Measurements from ENCODE around the gene ATAD3B.
"Not testable (repeated sequence)": the region's sequence is repeated elsewhere in the genome, so short reads cannot be mapped to it uniquely, and the experiment has no call there.

ATAD3B gene

DNA sequence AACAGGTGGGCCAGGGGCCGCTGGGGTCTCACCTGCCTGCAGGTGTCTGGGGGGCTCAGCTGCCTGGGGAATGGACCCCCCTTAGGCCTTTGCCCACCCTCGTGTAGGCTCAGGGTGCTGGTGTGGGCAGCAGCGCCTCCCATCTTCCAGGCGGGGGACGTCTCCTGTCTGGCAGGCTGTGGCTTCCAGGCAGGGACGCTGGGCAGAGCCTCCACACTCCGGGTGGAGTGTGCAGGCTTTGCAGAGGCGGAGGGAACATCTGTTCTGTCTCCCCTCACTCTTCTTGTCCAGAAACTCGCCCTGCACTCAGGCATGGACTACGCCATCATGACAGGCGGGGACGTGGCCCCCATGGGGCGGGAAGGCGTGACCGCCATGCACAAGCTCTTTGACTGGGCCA lies 15.6 kb upstream of the ATAD3B start:
- H3K9me3 ChIP-seq (ENCODE audit: control insufficient read depth in 1 of 2, low read length in 2 of 2); H3K4me1 ChIP-seq (ENCODE audit: control insufficient read depth in 1 of 2, insufficient read depth in 2 of 2, low read length in 2 of 2); H3K36me3 ChIP-seq (ENCODE audit: control insufficient read depth in 1 of 2, insufficient read depth in 2 of 2, low read length in 2 of 2); H3K27ac ChIP-seq (ENCODE audit: low read length); H3K4me3 ChIP-seq (ENCODE audit: low read depth in 1 of 2, low read length in 2 of 2); H3K27me3 ChIP-seq (ENCODE audit: low read depth, low read length): not testable (repeated sequence)

DNA sequence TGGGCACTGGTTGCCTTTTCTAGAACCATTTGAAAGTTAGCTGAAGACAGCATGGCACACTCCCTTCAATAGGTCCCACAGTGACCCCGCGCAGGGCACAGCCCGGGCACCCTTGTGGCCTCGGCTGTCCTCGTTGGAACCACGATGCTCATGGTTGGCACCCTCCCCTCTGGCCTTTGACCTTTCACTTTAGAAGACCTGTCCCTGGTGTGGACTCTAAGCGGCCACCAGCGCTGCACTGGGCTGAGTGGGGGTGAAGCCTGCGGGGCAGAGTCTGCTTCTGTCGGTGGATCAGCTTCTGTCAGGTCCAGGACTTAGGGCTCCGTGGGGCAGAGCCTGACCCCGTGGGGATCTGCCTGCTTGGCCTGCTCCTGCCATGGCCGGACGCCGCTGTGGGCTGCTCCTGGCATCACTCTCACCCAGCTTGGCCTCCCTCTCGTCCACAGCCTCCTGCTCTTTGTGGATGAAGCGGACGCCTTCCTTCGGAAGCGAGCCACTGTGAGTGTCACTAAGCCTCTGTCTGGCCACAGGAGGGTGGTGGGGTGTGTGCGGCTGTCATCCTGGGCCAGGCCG lies 14.8 kb upstream of the ATAD3B start:
- H3K36me3 ChIP-seq (ENCODE audit: control insufficient read depth in 1 of 2, insufficient read depth in 2 of 2, low read length in 2 of 2); H3K4me3 ChIP-seq (ENCODE audit: low read depth in 1 of 2, low read length in 2 of 2); H3K27me3 ChIP-seq (ENCODE audit: low read depth, low read length); H3K27ac ChIP-seq (ENCODE audit: low read length); H3K4me1 ChIP-seq (ENCODE audit: control insufficient read depth in 1 of 2, insufficient read depth in 2 of 2, low read length in 2 of 2); H3K9me3 ChIP-seq (ENCODE audit: control insufficient read depth in 1 of 2, low read length in 2 of 2): not testable (repeated sequence)

DNA sequence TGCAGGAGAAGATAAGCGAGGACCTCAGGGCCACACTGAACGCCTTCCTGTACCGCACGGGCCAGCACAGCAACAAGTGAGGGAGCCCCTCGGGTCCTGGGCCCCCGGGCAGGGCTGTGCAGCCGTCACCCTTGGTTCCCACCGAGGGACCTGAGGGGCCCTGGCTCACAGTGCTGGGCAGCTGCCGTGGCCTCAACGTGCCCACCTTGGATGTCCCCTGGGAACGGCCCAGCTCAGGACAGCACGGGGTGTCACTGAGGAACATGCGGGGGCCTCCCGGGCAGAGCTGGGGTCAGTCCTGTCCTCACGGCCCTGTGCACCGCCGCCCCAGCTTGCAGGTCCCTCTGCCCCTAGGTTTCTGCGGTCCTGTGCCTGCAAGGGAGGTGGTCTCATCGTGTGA lies 12.4 kb upstream of the ATAD3B start:
- not testable (repeated sequence) for H3K9me3 ChIP-seq (ENCODE audit: control insufficient read depth in 1 of 2, low read length in 2 of 2); H3K27ac ChIP-seq (ENCODE audit: low read length); H3K4me1 ChIP-seq (ENCODE audit: control insufficient read depth in 1 of 2, insufficient read depth in 2 of 2, low read length in 2 of 2); H3K4me3 ChIP-seq (ENCODE audit: low read depth in 1 of 2, low read length in 2 of 2); H3K36me3 ChIP-seq (ENCODE audit: control insufficient read depth in 1 of 2, insufficient read depth in 2 of 2, low read length in 2 of 2); H3K27me3 ChIP-seq (ENCODE audit: low read depth, low read length)

GRCh38 chr1:1459711-1460110 lies 11.9 kb upstream of the ATAD3B start:
- H3K9me3 ChIP-seq (ENCODE audit: control insufficient read depth in 1 of 2, low read length in 2 of 2); H3K4me1 ChIP-seq (ENCODE audit: control insufficient read depth in 1 of 2, insufficient read depth in 2 of 2, low read length in 2 of 2); H3K4me3 ChIP-seq (ENCODE audit: low read depth in 1 of 2, low read length in 2 of 2); H3K27me3 ChIP-seq (ENCODE audit: low read depth, low read length); H3K36me3 ChIP-seq (ENCODE audit: control insufficient read depth in 1 of 2, insufficient read depth in 2 of 2, low read length in 2 of 2); H3K27ac ChIP-seq (ENCODE audit: low read length): not testable (repeated sequence)

- Histone ChIP-seq H3K27me3 (ENCODE audit: low read depth, low read length) (no peaks in the 10 kb centered on the region), H3K4me3 (ENCODE audit: low read depth in 1 of 2, low read length in 2 of 2) (no peak overlapping the region), H3K36me3 (ENCODE audit: control insufficient read depth in 1 of 2, insufficient read depth in 2 of 2, low read length in 2 of 2) (no peaks in the 10 kb centered on the region), H3K27ac (ENCODE audit: low read length) (no peak overlapping the region), H3K9me3 (ENCODE audit: control insufficient read depth in 1 of 2, low read length in 2 of 2) (no peaks in the 10 kb centered on the region), H3K4me1 (ENCODE audit: control insufficient read depth in 1 of 2, insufficient read depth in 2 of 2, low read length in 2 of 2) (no peaks in the 10 kb centered on the region)
Measured at GRCh38 chr1:1460540-1461130, 10.9 kb upstream of the ATAD3B start.

GRCh38 chr1:1461721-1462317 lies 9.7 kb upstream of the ATAD3B start:
- H3K36me3 ChIP-seq (ENCODE audit: control insufficient read depth in 1 of 2, insufficient read depth in 2 of 2, low read length in 2 of 2), result no peaks in the 10 kb centered on the region
- H3K27me3 ChIP-seq (ENCODE audit: low read depth, low read length), result no peaks in the 10 kb centered on the region
- no peaks in the 10 kb centered on the region for H3K4me1 ChIP-seq (ENCODE audit: control insufficient read depth in 1 of 2, insufficient read depth in 2 of 2, low read length in 2 of 2)
- H3K27ac ChIP-seq (ENCODE audit: low read length), result no peak overlapping the region
- H3K4me3 ChIP-seq (ENCODE audit: low read depth in 1 of 2, low read length in 2 of 2), result no peak overlapping the region
- H3K9me3 ChIP-seq (ENCODE audit: control insufficient read depth in 1 of 2, low read length in 2 of 2), result no peaks in the 10 kb centered on the region

DNA sequence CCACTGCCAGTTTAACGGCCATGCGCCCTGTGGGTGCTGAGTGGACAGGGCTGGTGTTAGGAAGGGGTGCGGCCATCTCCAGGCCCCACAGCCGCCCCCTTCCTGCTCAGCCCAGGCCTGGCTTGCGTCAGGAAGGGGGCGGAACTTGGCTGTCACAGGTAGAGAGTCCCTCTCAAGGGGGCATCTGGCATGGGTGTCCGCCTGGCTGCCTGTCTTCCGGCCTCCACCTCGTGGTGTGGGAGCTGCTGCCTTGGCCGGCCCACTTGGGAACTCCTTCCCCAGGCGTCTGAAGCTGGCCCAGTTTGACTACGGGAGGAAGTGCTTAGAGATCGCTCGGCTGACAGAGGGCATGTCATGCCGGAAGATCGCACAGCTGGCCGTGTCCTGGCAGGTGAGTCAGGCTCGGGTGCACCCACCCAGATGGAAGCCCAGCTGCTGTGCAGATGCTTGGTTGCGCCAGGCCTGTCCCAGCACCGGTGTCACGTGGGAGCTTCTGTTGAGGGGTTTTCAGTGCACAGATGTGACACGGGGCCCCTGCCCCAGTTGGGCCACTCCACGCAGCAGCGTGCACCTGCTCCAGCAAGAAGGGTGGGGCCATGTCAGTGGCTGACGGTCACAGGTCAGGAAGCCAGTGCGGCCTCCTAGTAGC lies 9.1 kb upstream of the ATAD3B start:
- Histone ChIP-seq H3K9me3 (ENCODE audit: control insufficient read depth in 1 of 2, low read length in 2 of 2) (no peaks in the 10 kb centered on the region), H3K27me3 (ENCODE audit: low read depth, low read length) (no peaks in the 10 kb centered on the region), H3K4me1 (ENCODE audit: control insufficient read depth in 1 of 2, insufficient read depth in 2 of 2, low read length in 2 of 2) (no peaks in the 10 kb centered on the region), H3K4me3 (ENCODE audit: low read depth in 1 of 2, low read length in 2 of 2) (peak overlapping the region in 1 of 2 donors; percentile 32), H3K27ac (ENCODE audit: low read length) (no peak overlapping the region), H3K36me3 (ENCODE audit: control insufficient read depth in 1 of 2, insufficient read depth in 2 of 2, low read length in 2 of 2) (no peaks in the 10 kb centered on the region)

- Histone ChIP-seq H3K4me1 (ENCODE audit: control insufficient read depth in 1 of 2, insufficient read depth in 2 of 2, low read length in 2 of 2) (no peaks in the 10 kb centered on the region), H3K27ac (ENCODE audit: low read length) (no peak overlapping the region), H3K9me3 (ENCODE audit: control insufficient read depth in 1 of 2, low read length in 2 of 2) (no peaks in the 10 kb centered on the region), H3K36me3 (ENCODE audit: control insufficient read depth in 1 of 2, insufficient read depth in 2 of 2, low read length in 2 of 2) (no peaks in the 10 kb centered on the region), H3K27me3 (ENCODE audit: low read depth, low read length) (no peaks in the 10 kb centered on the region), H3K4me3 (ENCODE audit: low read depth in 1 of 2, low read length in 2 of 2) (no peak overlapping the region)
Measured at GRCh38 chr1:1463312-1463711, 8.3 kb upstream of the ATAD3B start.

DNA sequence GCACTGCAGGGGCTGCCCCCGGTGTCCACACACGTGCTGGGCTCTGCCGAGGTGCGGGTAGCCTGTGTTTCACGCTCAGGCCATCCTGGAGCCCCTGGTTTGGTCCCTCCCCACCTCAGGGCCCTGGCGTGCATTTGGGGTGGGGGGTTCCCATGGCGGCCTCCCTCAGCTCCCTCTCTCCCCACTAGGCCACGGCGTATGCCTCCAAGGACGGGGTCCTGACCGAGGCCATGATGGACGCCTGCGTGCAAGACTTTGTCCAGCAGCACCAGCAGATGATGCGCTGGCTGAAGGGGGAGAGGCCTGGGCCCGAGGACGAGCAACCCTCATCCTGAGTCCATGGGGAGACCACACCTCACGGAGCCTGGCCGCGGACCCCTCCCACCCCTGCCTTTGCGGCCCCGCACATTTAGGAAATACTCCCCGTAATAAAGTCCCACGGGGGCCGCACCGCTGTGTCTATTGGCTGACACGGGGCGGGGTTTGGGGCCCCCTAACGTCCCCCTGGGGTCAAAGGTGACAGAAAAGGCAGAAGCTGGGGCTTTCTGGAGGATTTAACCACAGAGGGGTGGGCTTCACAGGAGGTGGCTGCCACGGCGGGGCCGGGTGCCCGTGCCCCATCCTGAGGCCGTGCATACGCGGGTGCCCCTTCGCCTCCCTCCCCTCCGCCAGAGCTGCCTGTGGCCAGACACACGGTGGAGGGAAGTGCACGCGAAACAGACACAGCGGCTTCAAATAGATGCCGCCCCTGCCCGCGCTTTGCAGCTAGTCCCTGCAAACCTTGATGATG lies 3.2 kb upstream of the ATAD3B start:
- H3K4me3 ChIP-seq (ENCODE audit: low read depth in 1 of 2, low read length in 2 of 2); H3K36me3 ChIP-seq (ENCODE audit: control insufficient read depth in 1 of 2, insufficient read depth in 2 of 2, low read length in 2 of 2); H3K27ac ChIP-seq (ENCODE audit: low read length); H3K9me3 ChIP-seq (ENCODE audit: control insufficient read depth in 1 of 2, low read length in 2 of 2); H3K27me3 ChIP-seq (ENCODE audit: low read depth, low read length): not testable (repeated sequence)
- H3K4me1 ChIP-seq (ENCODE audit: control insufficient read depth in 1 of 2, insufficient read depth in 2 of 2, low read length in 2 of 2), result peaks cover 0 to 18% of the 10 kb centered on the region in 2 donors

- H3K4me1 ChIP-seq (ENCODE audit: control insufficient read depth in 1 of 2, insufficient read depth in 2 of 2, low read length in 2 of 2), result peaks cover 0 to 21% of the 10 kb centered on the region in 2 donors
- H3K27ac ChIP-seq (ENCODE audit: low read length), result peak overlapping the region; percentile 75
- H3K27me3 ChIP-seq (ENCODE audit: low read depth, low read length), result no peaks in the 10 kb centered on the region
- peak overlapping the region; percentile 83 to 84 for H3K4me3 ChIP-seq (ENCODE audit: low read depth in 1 of 2, low read length in 2 of 2)
- no peaks in the 10 kb centered on the region for H3K36me3 ChIP-seq (ENCODE audit: control insufficient read depth in 1 of 2, insufficient read depth in 2 of 2, low read length in 2 of 2)
- no peaks in the 10 kb centered on the region for H3K9me3 ChIP-seq (ENCODE audit: control insufficient read depth in 1 of 2, low read length in 2 of 2)
Measured at GRCh38 chr1:1470626-1471388, 758 bp upstream of the ATAD3B start.

All from muscle layer of duodenum (tissue), 2 donors.